Mesothelial cell of epicardium (in vitro differentiated cells): Measurements from ENCODE around the gene TRIM63. TPM values are rescaled to one million over a fixed set of nuclear protein-coding genes. Genes with fewer than 3 reads are reported as not detected.

ENCODE experiments used
- DNase-seq, 2 experiments: peaks; one replicate each; pipeline ENCODE4 v3.0.0; 2021; ENCODE audit warnings: low spot score in 2 of 2; ENCODE audit not compliant: unreplicated experiment in 2 of 2
- H3K27ac Mint-ChIP-seq: 2 replicates; pipeline ENCODE4 v1.8.0; 2021; ENCODE audit warnings: mixed read lengths
- H3K27me3 Mint-ChIP-seq: 2 replicates; pipeline ENCODE4 v1.8.0; 2021; ENCODE audit warnings: low read depth, mixed read lengths
- H3K36me3 Mint-ChIP-seq: 2 replicates; pipeline ENCODE4 v1.8.0; 2021; ENCODE audit warnings: mixed read lengths
- H3K4me1 Mint-ChIP-seq: 2 replicates; pipeline ENCODE4 v1.8.0; 2021; ENCODE audit warnings: mixed read lengths
- H3K4me3 Mint-ChIP-seq: 2 replicates; pipeline ENCODE4 v1.8.0; 2021; ENCODE audit warnings: mild to moderate bottlenecking, moderate library complexity, mixed read lengths
- H3K9me3 Mint-ChIP-seq: 2 replicates; pipeline ENCODE4 v1.8.0; 2021; ENCODE audit warnings: mixed read lengths
- CTCF ChIP-seq: fragments of 200-600 bp; sonication (generic); IDR thresholded peaks from one replicate; pipeline ENCODE4 v1.5.0; 2021; ENCODE audit warnings: antibody characterized with exemption; ENCODE audit not compliant: unreplicated experiment
- total RNA-seq: library from RNA; stranded (reverse); gene quantifications from 3 replicates; pipeline ENCODE4 v1.2.1, GENCODE V29; 2021

TRIM63 gene
- total RNA-seq, 1 donor from 2014 or later: 1.9 TPM

- H3K36me3 Mint-ChIP-seq: no peaks in the 10 kb centered on the region
- no peak for TF ChIP-seq CTCF
- no peaks in the 10 kb centered on the region for H3K9me3 Mint-ChIP-seq
- H3K27me3 Mint-ChIP-seq: peaks cover 2% of the 10 kb centered on the region
- DNase-seq: no peak
- H3K4me1 Mint-ChIP-seq: peaks cover 13% of the 10 kb centered on the region
- no peak overlapping the region for H3K27ac Mint-ChIP-seq
- H3K4me3 Mint-ChIP-seq: no peak overlapping the region
Measured at GRCh38 chr1:26029864-26030481, 37.5 kb downstream of the TRIM63 start.

DNA sequence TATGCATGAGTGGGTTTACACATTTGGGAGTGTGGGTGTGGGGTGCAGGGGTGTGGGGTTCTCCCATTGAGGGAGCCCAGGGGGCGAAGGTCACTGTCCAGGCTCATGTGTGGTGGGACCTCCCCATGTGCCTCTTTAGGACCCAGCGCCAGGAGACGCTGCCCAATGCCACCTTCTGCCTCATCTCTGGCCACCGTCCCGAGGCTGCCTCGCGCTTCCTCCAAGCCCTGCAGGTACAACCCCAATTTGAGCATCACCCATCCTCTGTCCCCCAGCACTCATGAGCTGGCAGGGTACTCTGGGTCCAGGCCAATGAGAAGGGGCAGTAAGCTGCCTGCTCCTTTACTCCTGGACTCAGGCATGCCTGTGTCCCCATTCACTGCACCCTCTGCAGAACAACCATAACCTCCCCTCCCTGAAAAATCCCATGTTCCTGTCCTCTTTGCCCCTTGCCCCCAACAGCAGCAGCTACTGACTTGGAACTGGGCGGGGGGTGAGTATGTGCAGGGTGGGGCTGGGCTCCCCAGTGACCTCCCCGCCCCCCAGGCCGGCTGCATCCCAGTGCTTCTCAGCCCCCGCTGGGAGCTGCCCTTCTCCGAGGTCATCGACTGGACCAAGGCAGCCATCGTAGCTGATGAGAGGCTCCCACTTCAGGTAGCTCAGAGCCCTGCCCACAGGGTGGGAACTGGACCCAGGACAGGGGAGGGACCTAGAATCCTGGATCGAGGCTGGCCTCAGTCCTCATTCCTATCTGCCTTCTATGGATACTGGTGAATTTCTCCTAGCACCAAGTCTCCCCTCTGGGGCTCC lies 38.2 kb downstream of the TRIM63 start:
- Mint-ChIP-seq H3K36me3 (no peaks in the 10 kb centered on the region), H3K9me3 (no peaks in the 10 kb centered on the region), H3K4me3 (no peak overlapping the region), H3K4me1 (peaks cover 13% of the 10 kb centered on the region), H3K27me3 (no peaks in the 10 kb centered on the region), H3K27ac (no peak overlapping the region)
- DNase-seq: no peak
- TF ChIP-seq CTCF: no peak

DNA sequence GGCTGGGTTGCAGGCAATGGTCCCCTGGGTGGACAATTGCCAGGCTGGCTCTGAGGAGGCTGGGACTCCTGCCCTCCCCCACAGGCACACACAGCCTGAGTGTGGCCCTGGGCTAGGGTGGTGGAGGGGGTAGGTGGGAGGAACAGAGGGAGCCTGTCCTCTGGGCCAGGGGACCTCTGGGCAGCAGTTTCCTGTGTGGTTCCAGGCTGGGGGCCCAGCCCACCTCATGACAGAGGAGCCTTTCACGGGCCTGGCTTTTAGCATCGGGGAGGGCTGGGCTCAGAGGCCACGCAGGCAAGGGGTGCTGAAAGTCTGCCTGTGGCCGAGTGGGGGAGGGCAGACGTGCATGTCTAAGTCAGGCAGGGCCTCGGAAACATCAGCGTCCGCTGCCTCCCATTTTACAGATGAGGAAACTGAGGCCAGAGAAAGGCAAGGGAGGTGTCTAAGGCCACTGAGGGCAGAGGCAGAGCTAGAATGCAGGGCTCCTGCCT lies 38.9 kb downstream of the TRIM63 start:
- H3K27me3 Mint-ChIP-seq: no peaks in the 10 kb centered on the region
- TF ChIP-seq CTCF: no peak
- no peak for DNase-seq
- H3K27ac Mint-ChIP-seq: no peak overlapping the region
- no peaks in the 10 kb centered on the region for H3K9me3 Mint-ChIP-seq
- H3K36me3 Mint-ChIP-seq: no peaks in the 10 kb centered on the region
- no peak overlapping the region for H3K4me3 Mint-ChIP-seq
- H3K4me1 Mint-ChIP-seq: peaks cover 19% of the 10 kb centered on the region

DNA sequence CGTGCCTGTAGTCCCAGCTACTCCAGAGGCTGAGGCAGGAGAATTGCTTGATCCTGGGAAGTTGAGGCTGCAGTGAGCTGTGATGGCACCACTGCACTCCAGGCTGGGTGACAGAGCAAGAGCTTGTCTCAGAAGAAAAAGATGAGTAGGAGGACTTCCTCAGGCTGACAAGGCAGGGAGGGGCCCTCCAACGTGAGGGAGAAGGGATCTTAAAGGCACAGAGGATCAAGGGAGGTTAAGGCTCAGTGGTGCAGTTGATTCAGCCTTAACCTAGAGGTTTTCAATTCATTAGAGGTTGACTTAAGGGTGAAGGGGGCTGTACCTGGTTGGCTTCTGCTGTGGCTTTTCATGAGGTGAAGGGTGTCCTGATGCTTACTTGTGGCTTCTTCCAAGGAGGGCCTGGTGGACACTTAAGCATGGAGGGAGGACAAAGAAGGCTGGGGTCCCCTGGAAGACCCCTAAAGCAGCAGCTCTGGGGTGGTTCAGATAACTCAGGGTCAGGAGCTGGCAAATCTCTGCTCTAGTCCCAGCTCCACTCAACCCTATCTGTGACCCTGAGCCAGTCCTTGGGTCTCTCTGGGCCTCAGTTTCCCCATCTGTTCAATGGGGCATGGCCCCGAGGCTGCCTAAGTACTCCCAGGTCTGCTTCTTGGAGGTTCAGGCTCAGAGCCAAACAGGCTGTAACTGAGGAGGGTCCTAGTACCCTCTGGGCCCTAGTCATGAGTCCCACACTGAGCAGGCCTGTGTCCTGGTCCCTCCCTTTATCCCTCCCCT lies 39.5 kb downstream of the TRIM63 start:
- Mint-ChIP-seq H3K4me3 (no peak overlapping the region), H3K27ac (no peak overlapping the region), H3K4me1 (peaks cover 25% of the 10 kb centered on the region), H3K27me3 (no peaks in the 10 kb centered on the region), H3K9me3 (no peaks in the 10 kb centered on the region), H3K36me3 (no peaks in the 10 kb centered on the region)
- DNase-seq: no peak
- TF ChIP-seq CTCF: no peak

DNA sequence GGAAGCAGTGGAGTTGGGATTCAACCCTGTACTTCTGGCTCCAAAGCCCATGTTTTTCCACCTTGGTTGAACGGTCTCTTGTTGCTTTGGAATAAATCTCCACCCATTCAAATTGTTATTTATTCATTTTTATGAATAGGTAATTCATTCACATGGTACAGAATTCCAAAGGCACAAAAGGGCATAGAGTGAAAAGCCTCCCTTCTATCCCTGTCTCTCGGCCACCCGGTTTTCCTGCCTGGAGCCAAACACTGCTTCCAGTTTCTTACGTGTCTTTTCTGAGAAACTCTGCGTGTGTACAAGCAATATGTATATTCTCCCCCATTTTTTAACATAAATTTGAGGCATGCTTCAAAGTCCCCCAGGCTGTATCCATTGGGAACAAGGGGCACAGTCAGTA lies 41.9 kb downstream of the TRIM63 start:
- Mint-ChIP-seq H3K27ac (peak overlapping the region; percentile 16), H3K4me1 (peaks cover 37% of the 10 kb centered on the region), H3K9me3 (no peaks in the 10 kb centered on the region), H3K4me3 (no peak overlapping the region), H3K27me3 (no peaks in the 10 kb centered on the region), H3K36me3 (no peaks in the 10 kb centered on the region)
- TF ChIP-seq CTCF: no peak
- no peak for DNase-seq
